ENCODE results near the gene GBP1.

GBP1 gene

DNA sequence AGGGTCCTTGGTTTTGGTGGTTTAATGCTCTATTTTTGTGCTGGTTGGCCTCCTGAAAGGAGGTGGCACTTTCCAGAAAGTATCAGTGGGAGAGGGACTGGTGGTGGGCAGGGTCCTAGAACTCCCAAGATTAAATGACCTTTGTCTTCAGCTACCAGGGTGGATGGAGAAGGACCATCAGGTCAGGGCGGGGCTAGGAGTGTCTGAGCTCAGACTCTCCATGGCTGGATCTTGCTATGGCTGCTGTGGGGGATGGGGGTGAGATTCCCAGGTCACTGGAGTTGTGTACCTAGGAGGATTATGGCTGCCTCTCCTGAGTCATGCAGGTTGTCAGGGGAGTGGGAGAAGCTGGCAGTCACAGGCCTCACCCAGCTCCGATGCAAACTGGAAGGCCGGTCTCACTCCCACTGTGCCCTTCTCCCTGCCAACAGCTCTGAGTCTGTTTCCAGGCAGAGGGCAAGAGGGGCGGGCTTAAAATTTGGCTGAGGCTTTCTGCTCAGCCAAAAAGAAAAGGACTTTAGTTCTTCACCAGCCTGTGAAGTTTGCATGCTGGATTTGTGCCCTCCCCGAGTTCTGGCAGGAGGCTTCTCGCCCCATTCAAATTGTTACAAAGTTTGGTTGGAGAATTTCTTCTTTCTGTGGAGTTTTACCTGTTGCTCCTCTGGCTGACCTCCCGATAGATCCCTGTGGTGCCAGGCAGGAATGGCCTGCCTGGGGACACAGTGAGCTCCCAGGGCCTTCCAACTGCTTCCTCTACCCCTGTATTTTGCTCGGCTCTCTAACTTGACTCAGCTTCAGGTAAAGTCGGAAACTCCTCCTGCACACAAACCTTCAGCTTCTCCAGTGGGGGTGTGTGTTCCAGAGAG lies 59.5 kb downstream of the GBP1 start:
- DNase-seq: no peak

All from DMS53 (cell line).